PC-3 (cell line): ENCODE data around the gene KCNJ11. TPM values are rescaled to one million over a fixed set of nuclear protein-coding genes. Genes with fewer than 3 reads are reported as not detected.

Experiments used
- ATAC-seq: fragments of 200-7000 bp; cut with Tn5 transposase; 2 replicates; pipeline ENCODE4 v1.9.1; 2020; ENCODE audit warnings: mild to moderate bottlenecking, moderate library complexity
- Bru-seq: library from RNA; stranded (reverse); fragments of 400-500 nt; gene quantifications from one replicate; lab custom pipeline; 2021; lab: Mats Ljungman, UMichigan
- BruChase-seq, 2 experiments: library from RNA; stranded (reverse); fragments of 400-500 nt; gene quantifications; one replicate each; lab custom pipeline; 2021; lab: Mats Ljungman, UMichigan
- BruUV-seq: library from RNA; stranded (reverse); fragments of 400-500 nt; replicated peaks from 2 replicates; lab custom pipeline; 2021; lab: Mats Ljungman, UMichigan
- CTCF ChIA-PET: fragments of 300-600 bp; sonication (Branson Sonifier 250); formaldehyde crosslinking; loops from one replicate; lab custom pipeline; 2022; ENCODE audit warnings: antibody characterized with exemption; lab: Charles Lee
- POLR2A ChIA-PET: fragments of 300-600 bp; sonication (Branson Sonifier 250); formaldehyde crosslinking; loops from one replicate; lab custom pipeline; 2022; ENCODE audit warnings: antibody characterized with exemption; ENCODE audit not compliant: unreplicated experiment; lab: Charles Lee
- DNase-seq: peaks from one replicate; pipeline ENCODE4 v3.0.0-alpha.2; 2015
- H2AFZ ChIP-seq: fragments of 300-600 bp; sonication (generic); 2 replicates; pipeline ENCODE4 v1.6.0; 2016; ENCODE audit warnings: antibody characterized with exemption, low read length
- H3F3A ChIP-seq: fragments of 300-600 bp; sonication (generic); one replicate; pipeline ENCODE4 v1.6.0; 2017; ENCODE audit warnings: antibody characterized with exemption, low read length, control low read depth, mild to moderate bottlenecking; ENCODE audit not compliant: unreplicated experiment
- H3K27ac ChIP-seq: fragments of 300-600 bp; sonication (generic); 2 replicates; pipeline ENCODE4 v1.5.1; 2016; ENCODE audit warnings: mild to moderate bottlenecking, low read length
- H3K27me3 ChIP-seq: fragments of 300-600 bp; sonication (generic); 2 replicates; pipeline ENCODE4 v1.6.1; 2016; ENCODE audit warnings: low read length, mixed read lengths
- H3K36me3 ChIP-seq: fragments of 300-600 bp; sonication (generic); 2 replicates; pipeline ENCODE4 v1.6.1; 2016; ENCODE audit warnings: low read depth, mixed run types, low read length, mixed read lengths
- H3K4me1 ChIP-seq: fragments of 300-600 bp; sonication (generic); 2 replicates; pipeline ENCODE4 v1.5.1; 2016; ENCODE audit warnings: low read length; ENCODE audit not compliant: insufficient read depth
- H3K4me2 ChIP-seq: fragments of 300-600 bp; sonication (generic); 2 replicates; pipeline ENCODE4 v1.6.0; 2016; ENCODE audit warnings: low read length
- H3K4me3 ChIP-seq: fragments of 300-600 bp; sonication (generic); 2 replicates; pipeline ENCODE4 v1.5.1; 2016; ENCODE audit warnings: mild to moderate bottlenecking, low read length, mixed read lengths
- H3K79me2 ChIP-seq: fragments of 300-600 bp; sonication (generic); 2 replicates; pipeline ENCODE4 v1.6.1; 2017; ENCODE audit warnings: low read length, mixed read lengths
- H3K9ac ChIP-seq: fragments of 300-600 bp; sonication (generic); 2 replicates; pipeline ENCODE4 v1.6.0; 2016; ENCODE audit warnings: mild to moderate bottlenecking, low read length
- H3K9me2 ChIP-seq: fragments of 300-600 bp; sonication (generic); replicated peaks from 2 replicates; pipeline ENCODE4 v1.6.1; 2016; ENCODE audit warnings: mixed run types, low read length, mixed read lengths
- H3K9me3 ChIP-seq: fragments of 300-600 bp; sonication (generic); 2 replicates; pipeline ENCODE4 v1.6.1; 2016; ENCODE audit warnings: low read length, mixed read lengths
- H4K20me1 ChIP-seq: fragments of 300-600 bp; sonication (generic); 2 replicates; pipeline ENCODE4 v1.6.1; 2016; ENCODE audit warnings: low read length, mixed read lengths
- EZH2 ChIP-seq: fragments of 300-600 bp; sonication (generic); IDR thresholded peaks from one replicate; pipeline ENCODE4 v1.6.1; 2017; ENCODE audit warnings: antibody characterized with exemption, mild to moderate bottlenecking, low read length; ENCODE audit not compliant: unreplicated experiment
- EZH2phosphoT487 ChIP-seq: fragments of 300-600 bp; sonication (generic); IDR thresholded peaks from 2 replicates; pipeline ENCODE4 v1.6.1; 2018; ENCODE audit warnings: mild to moderate bottlenecking, antibody characterized with exemption, low read length, borderline replicate concordance
- intact Hi-C: fragments of 100-400 bp; cut with micrococcal nuclease; formaldehyde crosslinking; loops from 2 replicates; pipeline ENCODE4 v1.9.0; 2023
- long read RNA-seq: library from polyadenylated mRNA; unstranded; transcript quantifications from one replicate; pipeline ENCODE4 v2.0.0, GENCODE V29; 2021; ENCODE audit not compliant: unreplicated experiment
- total RNA-seq: library from RNA; depleted of rRNA; stranded (reverse); fragments of >200 nt; gene quantifications from 2 replicates; pipeline ENCODE4 v1.2.3, GENCODE V29; 2014; rRNA removed
- TF ChIP-seq, protein P1 (sequence below): fragments of 300-600 bp; sonication (generic); conservative IDR thresholded peaks from 2 replicates; pipeline ENCODE4 v1.5.1; 2017; ENCODE audit warnings: antibody characterized with exemption, low read depth, mild to moderate bottlenecking, low read length

KCNJ11 gene
- total RNA-seq (0.98 and 1.8 TPM in 2 replicates), Bru-seq, nascent RNA (percentile 29 among the genes with signal in this experiment), BruChase-seq, experiment 1, labeled RNA remaining after a 6-hour chase (percentile 44 among the genes with signal in this experiment), BruChase-seq, experiment 2, labeled RNA remaining after a 2-hour chase (percentile 33 among the genes with signal in this experiment)
- long read RNA-seq, transcript KCNJ11-201 (1 exons, 2,801 nt), result major isoform, 6 of 7 reads
- long read RNA-seq, partial matches to known transcripts, result 0 of 7 reads
- long read RNA-seq, other reads (novel, unspliced or antisense), result 1 of 7 reads

GRCh38 chr11:17388609-17389210 lies at the start of gene KCNJ11:
Gene KCNJ11, minus strand, starts transcription at chr11:17388659. Its CDS starts 568 bp downstream, at chr11:17388091.
- no peak for DNase-seq
- Histone ChIP-seq H3K79me2 (no peaks in the 10 kb centered on the region), H3F3A (no peaks in the 10 kb centered on the region), H3K27me3 (no peaks in the 10 kb centered on the region), H2AFZ (peak within 1 kb of the TSS; percentile 86), H3K9me2 (no peaks in the 10 kb centered on the region), H3K27ac (no peak within 1 kb of the TSS), H3K9ac (0 out of 2 replicates have a peak within 1 kb of the TSS, but pooled peaks have one; percentile 25), H4K20me1 (no peaks in the 10 kb centered on the region), H3K4me2 (peak within 1 kb of the TSS; percentile 91), H3K9me3 (no peaks in the 10 kb centered on the region), H3K4me1 (peaks cover 2% of the 10 kb centered on the region; the same call in 1 of the 2 replicates), H3K36me3 (no peaks in the 10 kb centered on the region), H3K4me3 (peak within 1 kb of the TSS; percentile 74)
- POLR2A ChIA-PET, result interaction anchor here (0.5 kb wide), 1 partner anchor 25 kb away, joined by 3 read pairs; no protein-coding TSS in a partner anchor
- no peak for TF ChIP-seq EZH2
- no peak for TF ChIP-seq EZH2phosphoT487
- TF ChIP-seq, protein P1, sequence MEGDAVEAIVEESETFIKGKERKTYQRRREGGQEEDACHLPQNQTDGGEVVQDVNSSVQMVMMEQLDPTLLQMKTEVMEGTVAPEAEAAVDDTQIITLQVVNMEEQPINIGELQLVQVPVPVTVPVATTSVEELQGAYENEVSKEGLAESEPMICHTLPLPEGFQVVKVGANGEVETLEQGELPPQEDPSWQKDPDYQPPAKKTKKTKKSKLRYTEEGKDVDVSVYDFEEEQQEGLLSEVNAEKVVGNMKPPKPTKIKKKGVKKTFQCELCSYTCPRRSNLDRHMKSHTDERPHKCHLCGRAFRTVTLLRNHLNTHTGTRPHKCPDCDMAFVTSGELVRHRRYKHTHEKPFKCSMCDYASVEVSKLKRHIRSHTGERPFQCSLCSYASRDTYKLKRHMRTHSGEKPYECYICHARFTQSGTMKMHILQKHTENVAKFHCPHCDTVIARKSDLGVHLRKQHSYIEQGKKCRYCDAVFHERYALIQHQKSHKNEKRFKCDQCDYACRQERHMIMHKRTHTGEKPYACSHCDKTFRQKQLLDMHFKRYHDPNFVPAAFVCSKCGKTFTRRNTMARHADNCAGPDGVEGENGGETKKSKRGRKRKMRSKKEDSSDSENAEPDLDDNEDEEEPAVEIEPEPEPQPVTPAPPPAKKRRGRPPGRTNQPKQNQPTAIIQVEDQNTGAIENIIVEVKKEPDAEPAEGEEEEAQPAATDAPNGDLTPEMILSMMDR, result 0 out of 2 replicates have a peak, but pooled peaks have one; percentile 13
- CTCF ChIA-PET, result interaction anchor here (0.6 to 0.8 kb wide), 4 partner anchors 139 to 386 kb away, joined by 3 to 5 read pairs (median 4); no protein-coding TSS in a partner anchor
- intact Hi-C loops, result loop anchor here (1.0 kb wide), 2 partner anchors 91 to 116 kb away; no protein-coding TSS in a partner anchor
- peak; percentile 57 for ATAC-seq
- no TSS peak for BruUV-seq

DNA sequence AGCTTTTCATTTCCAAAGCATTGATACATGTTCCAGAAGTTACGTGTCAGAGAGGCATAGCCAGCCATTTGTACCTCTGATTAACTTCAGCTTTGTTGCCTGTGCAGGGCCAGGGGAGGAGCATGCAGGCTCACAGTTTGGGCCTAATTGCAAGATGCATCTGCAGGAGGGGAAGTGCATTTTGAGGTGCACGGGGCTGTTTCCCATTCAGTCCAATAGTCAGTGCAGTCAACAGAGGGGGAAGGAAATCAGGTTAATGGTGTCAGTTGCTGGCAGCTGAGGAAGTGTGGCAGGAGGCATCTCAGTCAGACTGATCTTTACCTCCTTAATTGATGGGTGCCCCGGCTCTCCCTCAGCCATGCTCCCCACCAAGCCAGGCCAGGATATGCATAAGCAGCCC lies 48.9 kb upstream of the KCNJ11 start:
- DNase-seq (no peak), ATAC-seq (no peak)
- H3K4me1 ChIP-seq, result peaks cover 3% of the 10 kb centered on the region
- H3K27me3 ChIP-seq, result peaks cover 16% of the 10 kb centered on the region; the same call in 1 of the 2 replicates
- no peak overlapping the region for H3K27ac ChIP-seq
- CTCF ChIA-PET, result no interaction called here
- no peaks in the 10 kb centered on the region for H3F3A ChIP-seq
- no peak overlapping the region for H2AFZ ChIP-seq
- TF ChIP-seq EZH2phosphoT487 (no peak), EZH2 (no peak)
- TF ChIP-seq, protein P1, result no peak
- no peak overlapping the region for H3K4me2 ChIP-seq
- H3K79me2 ChIP-seq, result no peaks in the 10 kb centered on the region
- no peaks in the 10 kb centered on the region for H3K36me3 ChIP-seq
- H3K9ac ChIP-seq, result no peak overlapping the region
- no TSS peak for BruUV-seq
- POLR2A ChIA-PET, result no interaction called here
- no peaks in the 10 kb centered on the region for H4K20me1 ChIP-seq
- H3K9me3 ChIP-seq, result no peaks in the 10 kb centered on the region
- no peaks in the 10 kb centered on the region for H3K9me2 ChIP-seq
- intact Hi-C loops, result no loop called here
- no peak overlapping the region for H3K4me3 ChIP-seq
